SU-DHL-6 (cell line): Measurements from ENCODE around the gene CD19.

Experiments
- H2AFZ ChIP-seq: fragments of 200-600 bp; sonication (generic); 2 replicates; pipeline ENCODE4 v1.6.1; 2014; ENCODE audit warnings: low read depth, mild to moderate bottlenecking, moderate library complexity, mixed read lengths, antibody characterized with exemption, low read length; ENCODE audit not compliant: severe bottlenecking
- H3F3A ChIP-seq: fragments of 200-600 bp; shearing (Covaris generic); 2 replicates; pipeline ENCODE4 v1.6.0; 2016; ENCODE audit warnings: antibody characterized with exemption, mild to moderate bottlenecking; ENCODE audit not compliant: insufficient read depth
- H3K27ac ChIP-seq: fragments of 200-600 bp; sonication (generic); 2 replicates; pipeline ENCODE4 v1.5.1; 2016; ENCODE audit warnings: low read depth, mild to moderate bottlenecking, low read length, moderate library complexity, mixed read lengths
- H3K27me3 ChIP-seq: fragments of 200-600 bp; sonication (generic), shearing (Covaris generic); 2 replicates; pipeline ENCODE4 v1.6.0; 2014; ENCODE audit warnings: mild to moderate bottlenecking, low read length
- H3K36me3 ChIP-seq: fragments of 200-600 bp; sonication (generic); 2 replicates; pipeline ENCODE4 v1.6.1; 2014; ENCODE audit warnings: mild to moderate bottlenecking, low read length, mixed read lengths
- H3K4me2 ChIP-seq: fragments of 300-600, 200-600 bp; shearing (Covaris generic), sonication (generic); 2 replicates; pipeline ENCODE4 v1.6.0; 2014; ENCODE audit warnings: low read length, low read depth, mild to moderate bottlenecking; ENCODE audit not compliant: poor library complexity, severe bottlenecking
- H3K4me3 ChIP-seq: fragments of 200-600 bp; sonication (generic); 2 replicates; pipeline ENCODE4 v1.5.1; 2014; ENCODE audit warnings: antibody characterized with exemption, low read length, mild to moderate bottlenecking, mixed read lengths; ENCODE audit not compliant: insufficient read depth, poor library complexity, severe bottlenecking
- H3K79me2 ChIP-seq: fragments of 200-600 bp; sonication (generic); 2 replicates; pipeline ENCODE4 v1.6.1; 2014; ENCODE audit warnings: mild to moderate bottlenecking, low read length, moderate library complexity; ENCODE audit not compliant: insufficient read depth
- H3K9ac ChIP-seq: fragments of 200-600 bp; sonication (generic); 2 replicates; pipeline ENCODE4 v1.7.0; 2014; ENCODE audit warnings: mild to moderate bottlenecking, low read length
- H3K9me2 ChIP-seq: fragments of 200-600 bp; sonication (generic); replicated peaks from 2 replicates; pipeline ENCODE4 v1.6.1; 2014; ENCODE audit warnings: low read length; ENCODE audit not compliant: insufficient read depth
- H3K9me3 ChIP-seq: fragments of 200-600 bp; sonication (generic); 2 replicates; pipeline ENCODE4 v1.6.1; 2014; ENCODE audit warnings: low read length, mixed read lengths; ENCODE audit not compliant: insufficient read depth
- H4K20me1 ChIP-seq: fragments of 200-600 bp; sonication (generic); 2 replicates; pipeline ENCODE4 v1.6.1; 2014; ENCODE audit warnings: low read depth, mild to moderate bottlenecking, antibody characterized with exemption, low read length, moderate library complexity, mixed read lengths
- EZH2phosphoT487 ChIP-seq: fragments of 200-600 bp; sonication (generic), shearing (Covaris generic); conservative IDR thresholded peaks from 2 replicates; pipeline ENCODE4 v1.6.1; 2018; ENCODE audit warnings: mild to moderate bottlenecking, antibody characterized with exemption, low read length, moderate library complexity, mixed read lengths
- TF ChIP-seq, protein P1 (sequence below): fragments of 200-600 bp; sonication (generic); IDR thresholded peaks from one replicate; pipeline ENCODE4 v1.5.1; 2017; ENCODE audit warnings: antibody characterized with exemption, mild to moderate bottlenecking, low read length, moderate library complexity; ENCODE audit not compliant: insufficient read depth, poor library complexity, severe bottlenecking

Gene CD19

GRCh38 chr16:28898266-28898665 is 33.5 kb upstream of the CD19 start:
- Histone ChIP-seq H3K4me3 (no peak overlapping the region), H3K9me2 (no peaks in the 10 kb centered on the region), H3K27me3 (no peaks in the 10 kb centered on the region), H2AFZ (no peak overlapping the region), H3K9ac (no peak overlapping the region), H3K36me3 (no peaks in the 10 kb centered on the region), H3K9me3 (no peaks in the 10 kb centered on the region), H3K79me2 (no peaks in the 10 kb centered on the region), H3F3A (no peaks in the 10 kb centered on the region), H4K20me1 (no peaks in the 10 kb centered on the region), H3K4me2 (no peak overlapping the region), H3K27ac (no peak overlapping the region)
- TF ChIP-seq EZH2phosphoT487 = no peak

- Histone ChIP-seq H3K36me3 (no peaks in the 10 kb centered on the region), H3K79me2 (no peaks in the 10 kb centered on the region), H4K20me1 (no peaks in the 10 kb centered on the region), H3K9ac (no peak overlapping the region), H3K4me2 (no peak overlapping the region), H2AFZ (no peak overlapping the region), H3K9me2 (no peaks in the 10 kb centered on the region), H3K27ac (no peak overlapping the region), H3F3A (no peaks in the 10 kb centered on the region), H3K9me3 (no peaks in the 10 kb centered on the region), H3K27me3 (no peaks in the 10 kb centered on the region), H3K4me3 (no peak overlapping the region)
- TF ChIP-seq, protein P1, sequence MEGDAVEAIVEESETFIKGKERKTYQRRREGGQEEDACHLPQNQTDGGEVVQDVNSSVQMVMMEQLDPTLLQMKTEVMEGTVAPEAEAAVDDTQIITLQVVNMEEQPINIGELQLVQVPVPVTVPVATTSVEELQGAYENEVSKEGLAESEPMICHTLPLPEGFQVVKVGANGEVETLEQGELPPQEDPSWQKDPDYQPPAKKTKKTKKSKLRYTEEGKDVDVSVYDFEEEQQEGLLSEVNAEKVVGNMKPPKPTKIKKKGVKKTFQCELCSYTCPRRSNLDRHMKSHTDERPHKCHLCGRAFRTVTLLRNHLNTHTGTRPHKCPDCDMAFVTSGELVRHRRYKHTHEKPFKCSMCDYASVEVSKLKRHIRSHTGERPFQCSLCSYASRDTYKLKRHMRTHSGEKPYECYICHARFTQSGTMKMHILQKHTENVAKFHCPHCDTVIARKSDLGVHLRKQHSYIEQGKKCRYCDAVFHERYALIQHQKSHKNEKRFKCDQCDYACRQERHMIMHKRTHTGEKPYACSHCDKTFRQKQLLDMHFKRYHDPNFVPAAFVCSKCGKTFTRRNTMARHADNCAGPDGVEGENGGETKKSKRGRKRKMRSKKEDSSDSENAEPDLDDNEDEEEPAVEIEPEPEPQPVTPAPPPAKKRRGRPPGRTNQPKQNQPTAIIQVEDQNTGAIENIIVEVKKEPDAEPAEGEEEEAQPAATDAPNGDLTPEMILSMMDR = no peak
- no peak for TF ChIP-seq EZH2phosphoT487
Measured at GRCh38 chr16:28898942-28899341, 32.8 kb upstream of the CD19 start.

- H3K4me3 ChIP-seq = no peak overlapping the region
- H3F3A ChIP-seq = no peaks in the 10 kb centered on the region
- H3K27ac ChIP-seq = no peak overlapping the region
- TF ChIP-seq EZH2phosphoT487 = no peak
- TF ChIP-seq, protein P1 = no peak
- H3K4me2 ChIP-seq = no peak overlapping the region
- H3K27me3 ChIP-seq = no peaks in the 10 kb centered on the region
- H3K9ac ChIP-seq = no peak overlapping the region
- no peaks in the 10 kb centered on the region for H3K36me3 ChIP-seq
- H3K79me2 ChIP-seq = no peaks in the 10 kb centered on the region
- H3K9me2 ChIP-seq = no peaks in the 10 kb centered on the region
- H2AFZ ChIP-seq = no peak overlapping the region
- no peaks in the 10 kb centered on the region for H4K20me1 ChIP-seq
- no peaks in the 10 kb centered on the region for H3K9me3 ChIP-seq
Measured at GRCh38 chr16:28899882-28900590, 31.7 kb upstream of the CD19 start.

DNA sequence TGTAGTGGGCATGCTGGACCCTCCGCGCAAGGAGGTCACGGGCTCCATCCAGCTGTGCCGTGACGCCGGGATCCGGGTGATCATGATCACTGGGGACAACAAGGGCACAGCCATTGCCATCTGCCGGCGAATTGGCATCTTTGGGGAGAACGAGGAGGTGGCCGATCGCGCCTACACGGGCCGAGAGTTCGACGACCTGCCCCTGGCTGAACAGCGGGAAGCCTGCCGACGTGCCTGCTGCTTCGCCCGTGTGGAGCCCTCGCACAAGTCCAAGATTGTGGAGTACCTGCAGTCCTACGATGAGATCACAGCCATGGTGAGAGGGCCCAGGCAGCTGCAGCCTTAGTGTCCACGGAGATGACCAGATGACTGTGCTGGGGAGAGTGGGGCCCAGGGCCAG is 31.2 kb upstream of the CD19 start:
- Histone ChIP-seq H3K9ac (no peak overlapping the region), H3K27ac (no peak overlapping the region)

More for the DNA sequence above, 31.2 kb upstream of the CD19 start:
- no peak overlapping the region for H2AFZ ChIP-seq
- no peaks in the 10 kb centered on the region for H4K20me1 ChIP-seq
- no peaks in the 10 kb centered on the region for H3K9me2 ChIP-seq
- H3K4me3 ChIP-seq = no peak overlapping the region
- H3K79me2 ChIP-seq = no peaks in the 10 kb centered on the region
- H3K4me2 ChIP-seq = no peak overlapping the region
- no peak for TF ChIP-seq EZH2phosphoT487
- TF ChIP-seq, protein P1 = no peak
- no peaks in the 10 kb centered on the region for H3K36me3 ChIP-seq
- H3K27me3 ChIP-seq = no peaks in the 10 kb centered on the region
- H3F3A ChIP-seq = no peaks in the 10 kb centered on the region
- no peaks in the 10 kb centered on the region for H3K9me3 ChIP-seq
